Measurements from ENCODE around the gene CCM2L.
A peak's percentile ranks its signal among the peaks of the same experiment; 100 is the strongest.
"Not testable (repeated sequence)": the region's sequence is repeated elsewhere in the genome, so short reads cannot be mapped to it uniquely, and the experiment has no call there.

CCM2L gene

GRCh38 chr20:32031007-32031958 is 21.0 kb downstream of the CCM2L start:
- DNase-seq, result peak; percentile 64

DNA sequence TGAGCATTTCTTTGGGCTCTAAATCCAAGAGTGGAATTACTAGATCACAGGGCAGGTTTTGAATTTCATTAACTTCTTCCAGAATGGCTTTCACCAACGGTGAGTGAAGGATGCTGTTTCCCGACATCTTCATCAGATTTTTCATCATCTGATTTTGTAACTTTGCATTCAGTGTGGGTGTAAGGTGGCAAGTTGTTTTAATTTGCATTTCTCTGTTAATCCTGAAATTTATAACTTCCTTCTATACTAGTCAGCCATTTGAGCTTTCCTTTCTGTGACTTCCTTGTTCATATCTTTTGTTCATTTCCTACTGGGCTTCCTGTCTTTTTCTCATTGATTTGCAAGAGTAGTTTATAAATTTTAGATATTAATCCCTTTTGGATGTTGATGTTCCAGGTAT is 23.1 kb downstream of the CCM2L start:
- no peak for DNase-seq

DNA sequence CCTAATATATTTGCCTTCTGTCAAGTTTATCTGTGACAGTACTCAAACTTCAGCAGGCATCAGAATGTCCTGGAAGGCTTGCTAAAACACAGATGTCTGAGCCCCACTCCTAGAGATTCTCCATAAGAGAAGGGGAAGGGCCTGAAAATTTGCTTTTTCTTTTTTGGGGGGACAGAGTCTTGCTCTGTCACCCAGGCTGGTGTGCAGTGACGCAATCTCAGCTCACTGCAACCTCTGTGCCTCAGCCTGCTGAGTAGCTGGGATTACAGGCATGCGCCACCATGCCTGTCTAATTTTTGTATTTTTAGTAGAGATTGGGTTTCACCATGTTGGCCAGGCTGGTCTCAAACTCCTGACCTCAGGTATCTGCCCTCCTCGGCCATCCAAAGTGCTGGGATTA is 23.5 kb downstream of the CCM2L start:
- DNase-seq, result not testable (repeated sequence)

GRCh38 chr20:32034581-32035425 is 24.6 kb downstream of the CCM2L start:
- no peak for DNase-seq

DNA sequence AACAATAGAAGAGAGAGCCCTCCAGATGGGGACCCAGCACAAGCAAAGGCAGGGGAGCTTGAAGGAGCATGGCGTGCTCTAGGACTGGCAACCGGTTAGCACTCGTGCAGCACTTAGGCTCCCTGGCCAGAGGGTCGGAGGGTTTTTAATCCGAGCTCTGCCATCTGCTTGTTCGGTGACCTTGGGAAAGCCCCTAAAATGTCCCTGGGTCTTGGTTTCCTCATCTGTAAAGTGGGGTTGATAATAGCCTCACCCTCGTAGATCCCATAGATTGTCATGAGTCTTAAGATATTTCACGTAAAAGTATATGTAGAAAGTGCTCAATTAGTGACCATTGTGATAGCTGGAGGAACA is 25.2 kb downstream of the CCM2L start:
- no peak for DNase-seq

DNA sequence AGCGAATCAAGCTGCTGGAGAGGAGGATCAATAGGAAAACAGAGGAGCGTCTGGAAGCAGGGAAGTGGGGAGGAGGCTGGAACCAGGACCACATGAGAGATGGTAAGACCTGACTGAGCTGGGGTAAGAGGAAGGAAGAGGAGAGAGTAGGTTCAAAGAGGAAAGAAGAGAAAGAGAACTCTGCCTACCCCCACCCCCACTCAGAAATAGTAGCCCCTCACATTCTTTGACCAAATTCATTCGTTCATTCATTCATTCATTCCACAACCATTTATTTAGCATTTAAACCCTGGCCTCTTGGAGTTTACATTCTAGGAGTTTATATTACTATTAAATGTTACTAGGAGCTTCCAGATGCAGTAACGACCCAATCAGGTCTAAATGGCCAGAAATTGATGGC is 26.0 kb downstream of the CCM2L start:
- no peak for DNase-seq

DNA sequence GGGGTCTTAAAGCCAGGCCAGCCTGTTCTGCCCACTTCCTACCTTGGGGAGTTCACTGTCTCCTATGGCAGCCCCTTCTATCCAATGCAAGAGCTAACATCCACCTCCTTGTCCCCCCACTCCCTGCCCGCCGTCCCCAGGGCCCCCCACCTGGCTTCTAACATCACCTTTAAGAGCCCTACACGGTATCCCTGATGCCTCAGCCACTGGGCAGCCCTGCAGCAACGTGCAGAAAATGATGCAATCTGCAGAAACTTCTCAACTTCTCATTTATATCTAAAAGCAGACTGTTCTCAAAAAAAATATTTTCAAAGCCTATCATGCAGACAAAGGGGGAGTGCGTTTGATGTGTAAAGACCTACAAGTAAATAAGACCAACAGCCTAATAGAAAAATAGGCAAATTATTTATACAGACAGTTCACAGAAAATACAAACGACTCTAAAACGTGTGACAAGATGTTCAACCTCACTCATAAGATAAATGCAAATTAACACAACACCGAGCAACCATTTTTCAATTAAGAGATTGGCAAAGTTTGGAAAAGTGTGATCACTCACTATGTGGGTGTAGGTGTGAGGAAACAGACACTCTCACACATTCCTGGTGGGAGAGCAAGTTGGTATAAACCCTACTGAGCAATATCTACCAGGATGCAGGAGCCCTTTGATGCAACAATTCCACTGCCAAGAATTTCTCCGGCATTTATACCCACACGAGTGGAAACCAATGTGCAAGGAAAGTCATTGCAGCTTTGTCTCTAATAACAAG is 26.7 kb downstream of the CCM2L start:
- no peak for DNase-seq

- no peak for DNase-seq
Measured at GRCh38 chr20:32037929-32038328, 27.7 kb downstream of the CCM2L start.

DNA sequence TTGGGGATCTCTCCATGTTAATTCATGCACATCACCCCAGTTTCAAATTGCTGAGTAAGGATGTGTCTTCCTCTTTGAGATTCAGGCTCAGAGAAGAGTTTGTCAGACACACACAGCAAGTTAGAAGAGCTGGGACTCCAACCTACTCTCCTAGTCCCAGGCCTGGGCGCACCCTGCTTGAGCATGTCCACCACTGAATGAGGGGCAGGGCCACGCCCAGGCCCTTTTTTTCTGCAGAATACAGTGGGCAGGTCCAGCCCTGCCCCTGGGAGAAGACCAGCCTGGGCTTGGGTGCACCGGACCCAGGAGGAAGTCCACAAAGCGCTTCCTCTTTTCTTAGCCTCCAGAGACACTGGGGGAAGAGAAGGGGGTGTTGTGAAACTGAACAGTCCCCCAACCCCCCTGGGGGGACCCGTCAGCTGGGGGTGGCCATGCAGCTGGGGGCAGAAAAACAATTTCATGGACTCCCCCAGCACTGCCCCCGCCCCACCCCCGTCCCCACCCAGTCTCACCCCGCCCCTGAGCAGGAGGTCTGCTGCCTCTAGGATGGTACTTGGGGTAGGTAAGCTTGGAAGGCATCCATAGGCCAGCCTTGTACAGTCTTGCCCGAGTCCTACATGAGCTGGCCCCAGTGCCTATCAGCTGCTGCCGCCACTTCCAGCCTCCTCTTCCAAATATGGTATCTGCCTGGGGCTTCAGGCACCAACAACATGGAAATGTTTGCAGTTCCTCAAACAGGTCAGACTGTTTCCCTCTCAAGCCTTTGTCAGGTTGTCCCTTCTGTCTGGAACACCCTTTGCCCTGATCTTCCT is 30.1 kb downstream of the CCM2L start:
- no peak for DNase-seq

GRCh38 chr20:32045999-32046398 is 35.8 kb downstream of the CCM2L start:
- DNase-seq, result no peak

GRCh38 chr20:32050324-32050841 is 40.1 kb downstream of the CCM2L start:
- no peak for DNase-seq

GRCh38 chr20:32050851-32051556 is 40.8 kb downstream of the CCM2L start:
- DNase-seq, result peak; percentile 4

DNA sequence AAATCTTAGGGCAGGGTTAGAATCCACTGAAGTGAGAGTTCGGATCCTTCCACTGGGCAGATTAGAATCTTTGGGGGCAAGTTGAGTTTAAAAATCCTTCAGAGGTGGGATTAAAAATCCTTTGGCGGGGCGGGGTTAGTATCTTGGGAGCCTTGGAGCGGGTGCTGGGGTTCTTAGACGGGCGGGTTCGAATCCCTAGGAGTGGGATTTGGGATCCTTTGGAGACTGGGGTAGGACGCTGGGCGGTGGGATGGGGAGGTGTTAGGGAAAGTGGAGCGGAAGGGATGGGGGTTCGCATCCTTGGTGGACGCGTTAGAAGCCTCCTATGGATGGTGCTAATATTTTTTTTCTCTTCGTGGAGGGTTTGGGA is 41.5 kb downstream of the CCM2L start:
- DNase-seq, result no peak

DNA sequence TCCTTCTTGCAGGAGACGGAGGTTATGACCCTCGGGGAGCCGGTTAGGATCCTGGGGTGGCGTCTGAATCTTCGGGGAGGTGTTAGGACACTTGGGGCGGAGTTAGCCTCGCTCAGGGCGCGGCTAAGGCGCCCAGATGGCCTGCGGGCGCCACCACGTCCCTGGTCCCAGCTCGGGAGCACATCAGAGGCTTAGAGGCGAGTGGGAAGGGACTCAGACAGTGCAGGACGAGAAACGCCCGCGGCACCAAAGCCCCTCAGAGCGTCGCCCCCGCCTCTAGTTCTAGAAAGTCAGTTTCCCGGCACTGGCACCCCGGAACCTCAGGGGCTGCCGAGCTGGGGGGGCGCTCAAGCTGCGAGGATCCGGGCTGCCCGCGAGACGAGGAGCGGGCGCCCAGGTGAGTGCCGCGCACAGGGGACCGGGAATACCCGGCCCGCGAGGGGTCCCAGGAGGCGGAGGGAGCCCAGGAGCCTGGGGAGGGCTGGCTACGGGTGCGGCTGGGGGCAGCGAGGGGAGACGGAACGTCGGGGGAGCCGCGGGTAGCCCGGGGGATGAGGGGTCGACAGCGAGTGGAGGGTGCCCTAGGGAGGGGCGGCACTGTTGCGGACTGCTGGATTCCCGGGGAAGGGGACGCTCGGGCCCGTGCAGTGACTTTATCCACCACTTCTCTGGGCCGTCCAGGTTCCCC is 42.0 kb downstream of the CCM2L start, which contains the start of gene HCK:
TSS of gene HCK (plus strand) at position 153 of the 688 bp plus-strand sequence.
- DNase-seq, result no peak

DNA sequence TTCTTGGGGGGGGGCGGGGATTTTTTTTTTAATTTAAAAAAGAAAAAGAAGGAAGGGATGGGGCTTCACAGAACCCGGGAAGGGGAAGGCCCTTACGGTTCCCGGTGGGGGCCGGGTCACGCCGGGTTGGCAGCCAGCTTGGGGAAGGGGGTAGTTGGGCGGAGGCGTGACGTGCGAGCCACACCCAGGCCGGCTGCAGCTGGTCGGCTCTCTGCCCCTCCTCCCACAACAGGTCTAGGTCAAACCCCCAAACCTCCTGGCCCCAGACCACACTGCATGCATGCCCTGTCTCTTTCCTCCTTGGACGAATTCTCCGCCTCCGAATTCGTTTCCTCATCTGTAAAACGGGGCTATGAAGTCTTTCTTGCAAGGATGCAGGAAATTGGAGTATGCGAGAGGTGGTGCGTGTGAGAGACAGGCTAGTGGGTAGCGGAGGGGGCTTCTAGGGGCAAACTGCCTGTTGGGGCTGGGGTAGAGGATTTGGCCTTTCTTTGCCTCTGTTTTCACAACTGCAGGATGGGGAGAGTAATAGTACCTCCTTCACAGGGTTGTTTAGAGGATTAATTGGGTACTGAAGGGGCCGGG is 42.6 kb downstream of the CCM2L start:
- DNase-seq, result peak; percentile 4

- no peak for DNase-seq
Measured at GRCh38 chr20:32053648-32054047, 43.4 kb downstream of the CCM2L start.

DNA sequence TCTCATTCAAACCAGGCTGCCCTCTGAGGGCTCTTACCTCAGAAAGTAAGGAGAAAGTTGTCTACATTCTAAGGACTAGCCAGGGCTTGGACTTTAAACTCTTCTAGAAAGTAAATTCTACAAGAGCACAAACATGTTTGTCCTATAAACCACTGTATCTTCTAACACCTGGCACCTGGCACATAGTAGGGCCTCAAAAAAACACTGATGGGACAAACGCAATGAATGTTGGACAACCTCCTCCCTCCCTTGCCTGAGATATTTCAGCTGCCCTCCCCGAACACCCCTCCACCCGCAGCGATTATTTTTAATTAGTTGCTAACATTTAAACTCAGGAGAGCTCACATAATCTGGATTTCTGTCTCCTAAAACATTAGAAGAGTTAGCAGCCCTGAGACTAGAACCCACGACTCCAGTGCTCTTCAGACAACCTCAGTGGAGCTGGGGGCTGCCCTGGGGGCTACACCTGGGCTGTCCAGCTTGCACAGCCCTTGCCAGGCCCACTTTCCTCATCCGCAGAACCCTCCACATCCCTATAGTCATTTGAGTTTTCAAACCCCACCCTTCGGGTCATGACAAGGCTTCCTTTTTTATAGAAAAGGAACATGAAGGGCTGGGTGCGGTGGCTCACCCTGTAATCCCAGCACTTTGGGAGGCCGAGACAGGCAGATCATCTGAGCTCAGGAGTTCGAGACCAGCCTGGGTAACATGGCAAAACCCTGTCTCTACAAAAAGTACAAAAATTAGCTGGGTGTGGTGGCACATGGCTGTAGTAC is 46.7 kb downstream of the CCM2L start:
- no peak for DNase-seq

GRCh38 chr20:32057656-32058184 is 47.5 kb downstream of the CCM2L start:
- no peak for DNase-seq

DNA sequence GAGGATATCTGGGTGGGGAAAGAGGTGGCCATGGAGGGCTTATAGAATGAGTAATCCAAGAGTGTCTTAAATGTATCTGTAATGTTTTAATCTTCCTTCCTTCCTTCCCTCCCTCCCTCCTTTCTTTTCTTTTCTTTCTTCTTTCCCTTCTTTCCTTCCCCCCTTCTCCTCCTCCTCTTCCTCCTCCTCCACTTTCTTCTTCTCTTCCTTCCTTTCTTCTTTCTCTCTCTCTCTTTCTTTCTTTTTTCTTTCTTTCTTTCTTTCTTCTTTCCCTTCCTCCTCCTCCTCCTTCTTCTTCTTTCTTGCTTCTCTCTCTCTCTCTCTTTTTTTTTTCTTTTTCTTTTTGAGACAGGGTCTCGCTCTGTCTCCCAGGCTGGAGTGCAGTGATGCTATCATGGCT is 49.0 kb downstream of the CCM2L start:
- DNase-seq, result no peak
